ENCODE measurements around the gene TYW1B.
"Not testable (repeated sequence)": the region's sequence is repeated elsewhere in the genome, so short reads cannot be mapped to it uniquely, and the experiment has no call there.

DNA sequence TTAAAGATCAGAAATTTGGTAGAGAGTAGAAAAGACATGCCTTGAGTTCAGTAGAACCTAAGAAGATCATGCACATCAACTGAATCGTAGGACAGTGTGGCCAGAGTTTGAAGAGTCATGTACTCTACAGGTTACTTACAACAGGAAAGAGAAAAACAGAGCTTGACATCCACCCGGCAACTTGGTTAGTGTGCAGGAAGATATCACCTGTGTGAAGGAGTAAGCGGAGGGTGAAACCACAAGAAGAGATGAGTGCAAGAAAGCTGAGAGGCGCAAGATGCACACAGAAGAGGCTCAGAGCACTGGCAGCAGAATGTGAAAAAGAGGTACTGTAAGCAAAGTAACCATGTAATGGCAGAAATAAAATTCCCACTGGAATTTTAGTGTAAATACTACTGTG lies 179.4 kb downstream of the TYW1B start:
- TF ChIP-seq, protein P1, sequence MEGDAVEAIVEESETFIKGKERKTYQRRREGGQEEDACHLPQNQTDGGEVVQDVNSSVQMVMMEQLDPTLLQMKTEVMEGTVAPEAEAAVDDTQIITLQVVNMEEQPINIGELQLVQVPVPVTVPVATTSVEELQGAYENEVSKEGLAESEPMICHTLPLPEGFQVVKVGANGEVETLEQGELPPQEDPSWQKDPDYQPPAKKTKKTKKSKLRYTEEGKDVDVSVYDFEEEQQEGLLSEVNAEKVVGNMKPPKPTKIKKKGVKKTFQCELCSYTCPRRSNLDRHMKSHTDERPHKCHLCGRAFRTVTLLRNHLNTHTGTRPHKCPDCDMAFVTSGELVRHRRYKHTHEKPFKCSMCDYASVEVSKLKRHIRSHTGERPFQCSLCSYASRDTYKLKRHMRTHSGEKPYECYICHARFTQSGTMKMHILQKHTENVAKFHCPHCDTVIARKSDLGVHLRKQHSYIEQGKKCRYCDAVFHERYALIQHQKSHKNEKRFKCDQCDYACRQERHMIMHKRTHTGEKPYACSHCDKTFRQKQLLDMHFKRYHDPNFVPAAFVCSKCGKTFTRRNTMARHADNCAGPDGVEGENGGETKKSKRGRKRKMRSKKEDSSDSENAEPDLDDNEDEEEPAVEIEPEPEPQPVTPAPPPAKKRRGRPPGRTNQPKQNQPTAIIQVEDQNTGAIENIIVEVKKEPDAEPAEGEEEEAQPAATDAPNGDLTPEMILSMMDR (conservative IDR thresholded peaks at IDR 0.05; ENCODE audit: low read depth, low read length), result not testable (repeated sequence)
- not testable (repeated sequence) for TF ChIP-seq EZH2phosphoT487 (IDR thresholded peaks at IDR 0.05; ENCODE audit: borderline replicate concordance, low read length); EZH2 (IDR thresholded peaks at IDR 0.05; ENCODE audit: low read length, unreplicated experiment)

Measured in PC-3 (cell line).